CD4-positive, alpha-beta memory T cell (primary cell): ENCODE data around the gene EIF4E1B. TPM values are rescaled to one million over a fixed set of nuclear protein-coding genes. Genes with fewer than 3 reads are reported as not detected.

Source experiments
- CTCF ChIA-PET: fragments of 350-600 bp; sonication (Branson Sonifier 250); formaldehyde crosslinking; loops from one replicate; lab custom pipeline; 2021; ENCODE audit warnings: inconsistent platforms; ENCODE audit not compliant: partially characterized antibody; lab: Charles Lee
- POLR2A ChIA-PET: fragments of 350-600 bp; sonication (Branson Sonifier 250); formaldehyde crosslinking; loops from one replicate; lab custom pipeline; 2021; ENCODE audit not compliant: partially characterized antibody; lab: Charles Lee
- DNase-seq, 5 donors: peaks; one replicate each; pipeline versions ENCODE4 v3.0.0 to v3.0.0-alpha.2; 2020 to 2022; ENCODE audit warnings: mixed read lengths in 1 of 5
- H3K27ac ChIP-seq: one replicate; pipeline ENCODE4 v1.7.0; 2013; ENCODE audit warnings: low read depth, low read length
- H3K27me3 ChIP-seq: 2 replicates; pipeline ENCODE4 v1.7.0; 2013; ENCODE audit warnings: mild to moderate bottlenecking, low read length, moderate library complexity; ENCODE audit not compliant: insufficient read depth
- H3K36me3 ChIP-seq: 2 replicates; pipeline ENCODE4 v1.7.0; 2013; ENCODE audit warnings: mild to moderate bottlenecking, low read length, moderate library complexity; ENCODE audit not compliant: insufficient read depth
- H3K4me1 ChIP-seq: 2 replicates; pipeline ENCODE4 v1.7.0; 2013; ENCODE audit warnings: mild to moderate bottlenecking, low read length, moderate library complexity; ENCODE audit not compliant: insufficient read depth
- H3K4me3 ChIP-seq, 2 donors: one replicate each; pipeline ENCODE4 v1.7.0; 2013; ENCODE audit warnings: low read length in 2 of 2, mild to moderate bottlenecking in 1 of 2
- H3K9me3 ChIP-seq, 2 donors: one replicate each; pipeline ENCODE4 v1.7.0; 2013; ENCODE audit warnings: low read length in 2 of 2, control low read depth in 1 of 2; ENCODE audit not compliant: control insufficient read depth in 1 of 2
- H3K27ac Mint-ChIP-seq, 7 donors: one replicate each; pipeline ENCODE4 v1.8.0; 2020 to 2021; ENCODE audit warnings: mixed read lengths in 7 of 7, mild to moderate bottlenecking in 6 of 7, inconsistent platforms in 3 of 7, moderate library complexity in 3 of 7
- H3K27me3 Mint-ChIP-seq, 2 donors: one replicate each; pipeline ENCODE4 v1.8.0; 2020 to 2021; ENCODE audit warnings: mixed read lengths in 2 of 2
- H3K36me3 Mint-ChIP-seq, 2 donors: one replicate each; pipeline ENCODE4 v1.8.0; 2020 to 2021; ENCODE audit warnings: mixed read lengths in 2 of 2, inconsistent platforms in 1 of 2, mild to moderate bottlenecking in 1 of 2
- H3K4me1 Mint-ChIP-seq, 4 donors: one replicate each; pipeline ENCODE4 v1.8.0; 2020 to 2021; ENCODE audit warnings: mixed read lengths in 4 of 4, mild to moderate bottlenecking in 1 of 4
- H3K4me3 Mint-ChIP-seq, 8 donors: one replicate each; pipeline ENCODE4 v1.8.0; 2020 to 2021; ENCODE audit warnings: mixed read lengths in 8 of 8, mild to moderate bottlenecking in 7 of 8, moderate library complexity in 6 of 8, inconsistent platforms in 3 of 8
- H3K9me3 Mint-ChIP-seq, 8 donors: one replicate each; pipeline ENCODE4 v1.8.0; 2020 to 2021; ENCODE audit warnings: mixed read lengths in 8 of 8, mild to moderate bottlenecking in 5 of 8, inconsistent platforms in 3 of 8, moderate library complexity in 1 of 8
- intact Hi-C: fragments of 100-400 bp; cut with micrococcal nuclease; formaldehyde crosslinking; loops from one replicate; pipeline ENCODE4 v1.15.1; 2023
- polyA plus RNA-seq, 2 donors: library from polyadenylated mRNA; unstranded; fragments of 300-500 nt; fragmentation: Illumina TruSeq; gene quantifications; one replicate each; pipeline ENCODE4 v1.2.3, GENCODE V29; 2021
- total RNA-seq, 2 experiments: library from RNA; stranded (reverse); gene quantifications; one replicate each; pipeline ENCODE4 v1.2.3, GENCODE V29; 2021

EIF4E1B gene
- total and polyA plus RNA-seq, 4 experiments from 2014 or later = not detected

DNA sequence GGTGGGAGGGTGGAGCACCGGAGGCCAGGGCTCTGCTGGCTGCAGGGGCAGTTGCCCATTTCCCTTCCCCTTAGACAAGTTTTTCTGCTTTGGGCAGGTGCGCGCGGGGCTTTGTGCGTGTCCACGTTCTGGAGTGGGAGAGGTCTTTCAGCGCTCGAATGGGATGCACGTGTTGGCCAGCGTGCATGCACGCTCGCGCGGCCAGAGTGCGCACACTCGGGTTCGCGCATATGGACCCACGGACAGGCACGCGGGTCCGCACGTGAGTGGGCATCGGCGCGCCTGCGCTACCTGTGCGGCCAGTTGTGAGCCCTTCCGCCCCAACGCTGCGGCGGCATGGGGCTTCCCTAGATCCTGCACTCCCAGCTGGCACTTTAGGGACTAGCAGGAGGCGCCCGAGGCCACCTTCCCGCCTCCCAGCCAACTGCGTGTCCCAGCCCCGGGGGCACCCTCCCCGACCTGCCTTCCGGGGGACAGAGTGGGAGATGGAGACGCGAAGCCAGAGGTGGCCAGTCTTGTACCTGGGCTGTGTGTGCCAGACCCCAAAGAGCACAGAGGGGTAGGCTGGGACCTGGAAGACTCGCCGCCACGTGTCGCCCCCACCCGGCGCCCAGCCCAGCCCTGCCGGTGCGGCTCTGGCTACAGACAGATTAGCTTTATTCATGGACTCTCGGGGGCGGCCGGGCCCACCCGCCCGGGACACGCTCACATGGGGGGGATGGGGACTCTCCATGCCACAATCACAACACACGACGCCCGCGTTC, 10.7 kb upstream of the EIF4E1B start:
- Mint-ChIP-seq H3K9me3 (peaks cover 0 to 3% (median 0%) of the 10 kb centered on the region in 8 donors), H3K4me3 (peak overlapping the region in 7 of 8 donors; percentile 65 to 87 (median 75)), H3K36me3 (no peaks in the 10 kb centered on the region), H3K27me3 (peaks cover 34 to 49% of the 10 kb centered on the region in 2 donors), H3K4me1 (peaks cover 6 to 19% (median 13%) of the 10 kb centered on the region in 4 donors), H3K27ac (no peak overlapping the region)
- H3K27me3 ChIP-seq = peaks cover 35% of the 10 kb centered on the region
- H3K27ac ChIP-seq = no peak overlapping the region
- DNase-seq = no peak
- H3K36me3 ChIP-seq = no peaks in the 10 kb centered on the region
- ChIA-PET POLR2A (no interaction called here), CTCF (interaction anchor here (0.7 kb wide), 1 partner anchor 811 kb away, joined by 3 read pairs; no protein-coding TSS in a partner anchor)
- intact Hi-C loops = no loop called here
- H3K4me1 ChIP-seq = peaks cover 23% of the 10 kb centered on the region
- H3K9me3 ChIP-seq = no peaks in the 10 kb centered on the region
- no peak overlapping the region for H3K4me3 ChIP-seq

DNA sequence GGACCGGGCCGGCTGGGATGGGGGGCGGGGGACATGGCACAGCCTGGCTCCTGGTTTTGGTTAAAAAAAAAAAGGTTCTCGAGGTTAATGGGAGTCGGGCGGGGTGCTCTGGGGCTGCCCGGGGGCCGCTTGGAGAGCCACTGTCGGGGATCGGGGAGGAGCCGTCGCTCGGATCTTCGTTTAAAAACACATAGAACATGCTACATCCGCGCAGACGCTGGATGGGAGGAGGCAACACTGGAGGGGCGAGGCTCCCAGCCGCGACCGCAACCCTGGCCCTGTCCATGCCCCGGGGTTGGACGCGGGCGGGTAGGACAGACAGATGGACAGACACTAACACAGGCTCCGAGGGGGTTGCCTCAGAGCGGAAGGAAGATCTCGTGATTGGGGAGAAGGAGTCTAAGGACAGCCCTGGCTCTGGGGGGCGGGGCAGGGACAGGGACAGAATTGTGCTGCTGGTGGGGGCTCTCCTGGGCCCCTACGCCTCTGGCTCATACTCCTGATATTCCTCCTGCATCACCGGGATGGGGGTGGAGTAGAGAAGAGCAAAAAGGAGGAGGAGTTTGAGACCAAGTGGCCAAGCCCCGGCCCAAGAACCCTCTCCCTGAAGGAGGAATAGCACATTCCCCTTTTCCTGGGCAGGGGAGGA, 10.0 kb upstream of the EIF4E1B start:
- Histone ChIP-seq H3K27me3 (peaks cover 35% of the 10 kb centered on the region), H3K4me3 (no peak overlapping the region), H3K36me3 (no peaks in the 10 kb centered on the region), H3K4me1 (peaks cover 23% of the 10 kb centered on the region), H3K9me3 (no peaks in the 10 kb centered on the region), H3K27ac (no peak overlapping the region)
- no peak for DNase-seq
- peaks cover 6 to 19% (median 13%) of the 10 kb centered on the region in 4 donors for H3K4me1 Mint-ChIP-seq
- H3K9me3 Mint-ChIP-seq = peaks cover 0 to 3% (median 0%) of the 10 kb centered on the region in 8 donors
- ChIA-PET POLR2A (no interaction called here), CTCF (interaction anchor here (0.7 kb wide), 1 partner anchor 811 kb away, joined by 3 read pairs; no protein-coding TSS in a partner anchor)
- H3K27me3 Mint-ChIP-seq = peaks cover 32 to 45% of the 10 kb centered on the region in 2 donors
- H3K4me3 Mint-ChIP-seq = peak overlapping the region; percentile 63 to 87 (median 72)
- intact Hi-C loops = no loop called here
- no peaks in the 10 kb centered on the region for H3K36me3 Mint-ChIP-seq
- no peak overlapping the region for H3K27ac Mint-ChIP-seq

DNA sequence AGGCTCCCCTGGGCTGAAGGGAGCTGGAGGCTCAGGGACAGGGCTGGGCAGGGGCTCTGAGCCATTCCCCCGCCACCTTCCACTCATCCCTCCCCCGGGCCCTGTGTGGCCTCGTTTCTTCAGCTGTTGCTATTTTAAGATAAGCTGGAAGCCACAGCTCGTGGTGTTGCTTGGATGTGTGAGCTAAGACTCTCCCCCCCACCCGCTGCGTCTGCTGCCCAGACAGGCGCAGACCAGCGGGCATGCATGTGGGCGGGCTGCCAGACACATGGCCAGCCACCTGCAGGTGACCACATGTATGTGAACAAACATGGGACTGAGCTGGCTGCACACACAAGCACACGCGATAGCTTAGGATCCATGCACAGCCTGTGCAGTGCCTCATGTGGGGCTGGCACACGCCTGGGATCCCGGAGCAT, 8.8 kb upstream of the EIF4E1B start:
- POLR2A ChIA-PET = interaction anchor here (0.6 to 1.0 kb wide), 2 partner anchors 14 to 25 kb away, joined by 3 to 4 read pairs; no protein-coding TSS in a partner anchor
- CTCF ChIA-PET = interaction anchor here (0.6 to 0.9 kb wide), 2 partner anchors 39 to 1064 kb away, joined by 3 read pairs; no protein-coding TSS in a partner anchor
- Mint-ChIP-seq H3K9me3 (peaks cover 0 to 3% (median 0%) of the 10 kb centered on the region in 8 donors), H3K4me1 (peaks cover 6 to 19% (median 13%) of the 10 kb centered on the region in 4 donors), H3K36me3 (no peaks in the 10 kb centered on the region), H3K27me3 (peaks cover 30 to 34% of the 10 kb centered on the region in 2 donors), H3K4me3 (no peak overlapping the region), H3K27ac (peak overlapping the region in 1 of 7 donors; percentile 29)
- Histone ChIP-seq H3K9me3 (no peaks in the 10 kb centered on the region), H3K27me3 (peaks cover 35% of the 10 kb centered on the region), H3K4me1 (peaks cover 23% of the 10 kb centered on the region), H3K27ac (no peak overlapping the region), H3K4me3 (no peak overlapping the region), H3K36me3 (no peaks in the 10 kb centered on the region)
- intact Hi-C loops = no loop called here
- DNase-seq = no peak

DNA sequence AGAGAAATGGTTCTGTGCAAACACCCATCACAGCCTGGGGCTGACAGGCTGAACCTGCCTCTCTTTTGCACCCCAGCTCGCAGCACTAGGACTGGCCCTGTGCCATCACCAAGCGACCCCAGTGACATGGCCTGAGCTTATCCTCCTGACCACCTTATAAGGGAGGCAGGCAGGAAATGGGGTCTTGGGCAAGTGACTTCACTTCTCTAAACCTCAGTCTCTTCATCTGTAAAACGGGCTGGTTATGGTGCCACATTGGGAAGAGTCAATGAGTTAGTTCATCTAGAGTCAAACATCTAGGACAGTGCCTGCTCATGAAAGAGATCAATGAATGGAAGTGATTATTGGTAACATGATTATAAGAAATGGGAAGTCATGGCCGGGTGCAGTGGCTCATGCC, 6.3 kb upstream of the EIF4E1B start:
- intact Hi-C loops = no loop called here
- peaks cover 7 to 12% (median 9%) of the 10 kb centered on the region in 4 donors for H3K4me1 Mint-ChIP-seq
- H3K9me3 Mint-ChIP-seq = peaks cover 0 to 3% (median 0%) of the 10 kb centered on the region in 8 donors
- peaks cover 30 to 40% of the 10 kb centered on the region in 2 donors for H3K27me3 Mint-ChIP-seq
- no peak overlapping the region for H3K4me3 Mint-ChIP-seq
- no peaks in the 10 kb centered on the region for H3K36me3 Mint-ChIP-seq
- Histone ChIP-seq H3K27me3 (peaks cover 31% of the 10 kb centered on the region), H3K4me3 (no peak overlapping the region), H3K27ac (no peak overlapping the region), H3K4me1 (peaks cover 16% of the 10 kb centered on the region), H3K36me3 (no peaks in the 10 kb centered on the region), H3K9me3 (no peaks in the 10 kb centered on the region)
- DNase-seq = no peak
- H3K27ac Mint-ChIP-seq = no peak overlapping the region
- POLR2A ChIA-PET = no interaction called here
- CTCF ChIA-PET = no interaction called here

DNA sequence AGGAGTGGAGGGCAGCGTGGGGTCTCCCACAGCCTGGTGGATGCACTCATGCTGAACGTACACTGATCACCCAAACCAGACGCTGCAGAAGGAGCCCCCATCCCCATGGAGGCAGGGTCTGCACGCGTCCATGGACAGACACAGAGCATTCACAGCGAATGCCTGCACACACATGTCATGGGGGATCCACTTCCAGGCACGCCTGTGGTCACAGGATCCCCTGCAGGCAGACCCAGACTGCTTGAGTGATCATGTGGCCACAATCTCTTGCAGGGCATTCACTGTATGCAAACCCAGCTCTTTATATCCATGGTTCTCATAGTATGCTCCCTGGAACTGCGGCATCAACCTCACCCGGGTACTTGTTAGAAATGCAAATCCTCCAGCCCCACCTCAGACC, 5.5 kb upstream of the EIF4E1B start:
- H3K4me3 Mint-ChIP-seq = no peak overlapping the region
- H3K27ac Mint-ChIP-seq = no peak overlapping the region
- ChIA-PET CTCF (interaction anchor here (1.4 kb wide), 1 partner anchor 36 kb away, joined by 4 read pairs; no protein-coding TSS in a partner anchor), POLR2A (no interaction called here)
- H3K9me3 Mint-ChIP-seq = peaks cover 0 to 3% (median 0%) of the 10 kb centered on the region in 8 donors
- no peaks in the 10 kb centered on the region for H3K36me3 ChIP-seq
- H3K4me1 Mint-ChIP-seq = peaks cover 7 to 12% (median 8%) of the 10 kb centered on the region in 4 donors
- H3K4me1 ChIP-seq = peaks cover 15% of the 10 kb centered on the region
- H3K27ac ChIP-seq = no peak overlapping the region
- no peak for DNase-seq
- H3K36me3 Mint-ChIP-seq = no peaks in the 10 kb centered on the region
- H3K4me3 ChIP-seq = no peak overlapping the region
- no peaks in the 10 kb centered on the region for H3K9me3 ChIP-seq
- intact Hi-C loops = no loop called here
- H3K27me3 ChIP-seq = peaks cover 32% of the 10 kb centered on the region
- peaks cover 34 to 41% of the 10 kb centered on the region in 2 donors for H3K27me3 Mint-ChIP-seq

DNA sequence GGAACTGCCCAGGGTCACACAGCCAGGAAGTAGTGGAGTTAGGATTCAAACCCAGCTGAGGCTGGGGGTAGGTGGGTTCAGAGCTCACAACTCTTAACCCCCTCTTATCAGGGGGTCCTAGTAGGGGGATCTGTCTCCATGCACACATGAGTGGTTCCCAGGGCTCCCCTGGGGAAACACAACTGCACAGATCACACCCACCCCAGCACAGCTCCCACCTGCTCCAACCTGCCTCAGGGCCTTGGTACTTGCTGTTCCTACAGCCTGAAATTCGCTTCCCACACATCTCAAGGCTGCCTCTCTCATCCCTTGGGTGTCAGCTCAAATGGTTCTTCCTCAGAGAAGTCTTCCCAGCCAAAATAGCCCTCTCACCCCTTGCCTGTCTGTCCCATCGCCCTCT, 5.0 kb upstream of the EIF4E1B start:
- peaks cover 27% of the 10 kb centered on the region for H3K27me3 ChIP-seq
- Mint-ChIP-seq H3K9me3 (peaks cover 0 to 2% (median 0%) of the 10 kb centered on the region in 8 donors), H3K27ac (no peak overlapping the region), H3K4me1 (peaks cover 3 to 6% (median 5%) of the 10 kb centered on the region in 4 donors), H3K4me3 (no peak overlapping the region), H3K36me3 (no peaks in the 10 kb centered on the region), H3K27me3 (peaks cover 32 to 37% of the 10 kb centered on the region in 2 donors)
- H3K4me1 ChIP-seq = peaks cover 14% of the 10 kb centered on the region
- no peak overlapping the region for H3K27ac ChIP-seq
- H3K9me3 ChIP-seq = no peaks in the 10 kb centered on the region
- intact Hi-C loops = no loop called here
- H3K4me3 ChIP-seq = no peak overlapping the region
- DNase-seq = no peak
- CTCF ChIA-PET = interaction anchor here (1.4 kb wide), 1 partner anchor 35 kb away, joined by 4 read pairs; no protein-coding TSS in a partner anchor
- POLR2A ChIA-PET = no interaction called here
- H3K36me3 ChIP-seq = no peaks in the 10 kb centered on the region
